Erythroblast (primary cell): Measurements from ENCODE around the gene STXBP4.

Source experiments
- GATA1 ChIP-seq: IDR thresholded peaks from 2 replicates; pipeline ENCODE4 v1.6.1; 2011; ENCODE audit warnings: low read depth, mild to moderate bottlenecking, control low read depth, low read length, moderate library complexity
- POLR2A ChIP-seq: IDR thresholded peaks from 2 replicates; pipeline ENCODE4 v1.6.1; 2011; ENCODE audit warnings: mild to moderate bottlenecking, low read length

DNA sequence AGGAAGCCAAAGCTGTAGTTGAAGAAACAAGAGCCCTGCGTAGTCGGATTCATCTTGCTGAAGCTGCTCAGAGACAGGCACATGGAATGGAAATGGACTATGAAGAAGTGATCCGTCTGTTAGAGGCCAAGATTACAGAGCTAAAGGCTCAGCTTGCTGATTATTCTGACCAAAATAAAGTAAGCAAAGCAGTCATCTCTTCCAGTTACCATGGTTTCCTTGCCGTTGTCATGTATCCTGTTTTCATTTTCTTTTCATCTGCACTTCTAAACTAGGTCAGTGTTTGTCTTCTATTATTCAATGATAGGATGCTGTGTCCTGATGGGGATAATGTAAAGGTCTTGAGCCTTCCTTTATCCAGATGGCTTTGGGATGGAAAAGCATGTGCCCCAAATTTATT, 104.3 kb downstream of the STXBP4 start:
- TF ChIP-seq POLR2A (no peak), GATA1 (no peak)
